Measurements from ENCODE around the gene GLI3. TPM values are rescaled to one million over a fixed set of nuclear protein-coding genes. Genes with fewer than 3 reads are reported as not detected.

Gene GLI3
- total and polyA plus RNA-seq, 10 of the 15 experiments (the other 5 are each of a cell fraction or from before 2014, with no cell fraction given) = 0.01 TPM; not detected in 8

DNA sequence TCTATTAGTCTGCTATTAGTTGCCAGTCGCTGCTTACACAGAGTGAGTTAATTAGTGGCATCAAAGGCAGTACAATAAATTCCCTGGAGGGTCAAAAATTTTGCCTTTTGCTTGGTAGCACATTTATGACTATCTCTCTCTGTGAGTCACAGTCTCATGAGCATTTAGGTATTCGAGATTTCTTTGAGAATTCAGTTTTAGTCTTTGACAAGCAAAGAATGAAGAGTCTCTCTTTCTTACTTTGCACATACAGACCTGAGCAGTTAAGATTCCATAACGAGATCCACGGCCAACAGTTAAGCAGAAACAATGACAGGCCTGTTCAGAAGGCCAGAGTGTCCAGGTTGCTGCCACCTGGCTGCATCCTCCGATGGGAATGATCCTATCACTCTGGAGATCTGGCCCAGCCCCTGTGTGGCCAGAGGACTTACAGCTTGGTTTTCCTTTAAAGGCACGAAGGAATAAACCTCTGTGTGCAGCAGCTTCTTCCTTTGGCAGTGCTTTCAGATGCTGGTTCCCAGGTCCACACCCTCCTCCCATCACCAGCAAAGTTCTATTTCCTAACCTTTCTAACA, 80.6 kb downstream of the GLI3 start:
- POLR2A ChIA-PET = no interaction called here
- no peak overlapping the region for H3K9ac ChIP-seq (ENCODE audit: control insufficient read depth, insufficient read depth, low read length)
- no peak overlapping the region for H3K4me2 ChIP-seq (ENCODE audit: control insufficient read depth, insufficient read depth)
- no peak overlapping the region for H3K27ac ChIP-seq (ENCODE audit: control insufficient read depth, insufficient read depth)
- intact Hi-C loops (cut with micrococcal nuclease; ENCODE audit: unreplicated experiment) (no loop called here), in situ Hi-C loops (cut with MboI) (no loop called here)
- H3K79me2 ChIP-seq (ENCODE audit: control insufficient read depth, insufficient read depth, low read length) = no peaks in the 10 kb centered on the region
- H3K27me3 ChIP-seq (replicated peaks in 1 of 2; ENCODE audit: control insufficient read depth in 2 of 2, insufficient read depth in 2 of 2, low read length in 1 of 2) = no peaks in the 10 kb centered on the region
- H4K20me1 ChIP-seq (ENCODE audit: control insufficient read depth, insufficient read depth) = no peaks in the 10 kb centered on the region
- WGBS (ENCODE audit: insufficient coverage, insufficient replicate concordance, low lambda C conversion rate, missing lambda C conversion rate) = 2% methylated on average over 6 of the region's 6 CpGs
- H3K36me3 ChIP-seq (ENCODE audit: control insufficient read depth in 2 of 2, insufficient read depth in 2 of 2, low read length in 1 of 2) = no peaks in the 10 kb centered on the region
- FAIRE-seq (no peak), DNase-seq (ENCODE audit: low read depth, low spot score) (no peak), ATAC-seq (no peak)
- H2AFZ ChIP-seq (ENCODE audit: control insufficient read depth, low read depth, low read length) = no peak overlapping the region
- RAD21 ChIA-PET (ENCODE audit: unreplicated experiment) = no interaction called here
- H3K4me3 ChIP-seq = no peak overlapping the region
- no peaks in the 10 kb centered on the region for H3K9me3 ChIP-seq (replicated peaks; ENCODE audit: control insufficient read depth, insufficient read depth, low read length)
- SMC1A ChIA-PET (ENCODE audit: uncharacterized antibody, unreplicated experiment) = no interaction called here
- CTCF ChIA-PET = no interaction called here
- BruUV-seq (replicated peaks) = no TSS peak
- H3K4me1 ChIP-seq (ENCODE audit: control insufficient read depth, insufficient read depth, low read length) = no peaks in the 10 kb centered on the region
- TF ChIP-seq, protein P1, sequence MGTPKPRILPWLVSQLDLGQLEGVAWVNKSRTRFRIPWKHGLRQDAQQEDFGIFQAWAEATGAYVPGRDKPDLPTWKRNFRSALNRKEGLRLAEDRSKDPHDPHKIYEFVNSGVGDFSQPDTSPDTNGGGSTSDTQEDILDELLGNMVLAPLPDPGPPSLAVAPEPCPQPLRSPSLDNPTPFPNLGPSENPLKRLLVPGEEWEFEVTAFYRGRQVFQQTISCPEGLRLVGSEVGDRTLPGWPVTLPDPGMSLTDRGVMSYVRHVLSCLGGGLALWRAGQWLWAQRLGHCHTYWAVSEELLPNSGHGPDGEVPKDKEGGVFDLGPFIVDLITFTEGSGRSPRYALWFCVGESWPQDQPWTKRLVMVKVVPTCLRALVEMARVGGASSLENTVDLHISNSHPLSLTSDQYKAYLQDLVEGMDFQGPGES (IDR thresholded peaks at IDR 0.05) = no peak
- TF ChIP-seq, protein P2, sequence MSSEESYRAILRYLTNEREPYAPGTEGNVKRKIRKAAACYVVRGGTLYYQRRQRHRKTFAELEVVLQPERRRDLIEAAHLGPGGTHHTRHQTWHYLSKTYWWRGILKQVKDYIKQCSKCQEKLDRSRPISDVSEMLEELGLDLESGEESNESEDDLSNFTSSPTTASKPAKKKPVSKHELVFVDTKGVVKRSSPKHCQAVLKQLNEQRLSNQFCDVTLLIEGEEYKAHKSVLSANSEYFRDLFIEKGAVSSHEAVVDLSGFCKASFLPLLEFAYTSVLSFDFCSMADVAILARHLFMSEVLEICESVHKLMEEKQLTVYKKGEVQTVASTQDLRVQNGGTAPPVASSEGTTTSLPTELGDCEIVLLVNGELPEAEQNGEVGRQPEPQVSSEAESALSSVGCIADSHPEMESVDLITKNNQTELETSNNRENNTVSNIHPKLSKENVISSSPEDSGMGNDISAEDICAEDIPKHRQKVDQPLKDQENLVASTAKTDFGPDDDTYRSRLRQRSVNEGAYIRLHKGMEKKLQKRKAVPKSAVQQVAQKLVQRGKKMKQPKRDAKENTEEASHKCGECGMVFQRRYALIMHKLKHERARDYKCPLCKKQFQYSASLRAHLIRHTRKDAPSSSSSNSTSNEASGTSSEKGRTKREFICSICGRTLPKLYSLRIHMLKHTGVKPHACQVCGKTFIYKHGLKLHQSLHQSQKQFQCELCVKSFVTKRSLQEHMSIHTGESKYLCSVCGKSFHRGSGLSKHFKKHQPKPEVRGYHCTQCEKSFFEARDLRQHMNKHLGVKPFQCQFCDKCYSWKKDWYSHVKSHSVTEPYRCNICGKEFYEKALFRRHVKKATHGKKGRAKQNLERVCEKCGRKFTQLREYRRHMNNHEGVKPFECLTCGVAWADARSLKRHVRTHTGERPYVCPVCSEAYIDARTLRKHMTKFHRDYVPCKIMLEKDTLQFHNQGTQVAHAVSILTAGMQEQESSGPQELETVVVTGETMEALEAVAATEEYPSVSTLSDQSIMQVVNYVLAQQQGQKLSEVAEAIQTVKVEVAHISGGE (CRISPR knock-in tag; IDR thresholded peaks at IDR 0.05) = no peak
- TF ChIP-seq, protein P3, sequence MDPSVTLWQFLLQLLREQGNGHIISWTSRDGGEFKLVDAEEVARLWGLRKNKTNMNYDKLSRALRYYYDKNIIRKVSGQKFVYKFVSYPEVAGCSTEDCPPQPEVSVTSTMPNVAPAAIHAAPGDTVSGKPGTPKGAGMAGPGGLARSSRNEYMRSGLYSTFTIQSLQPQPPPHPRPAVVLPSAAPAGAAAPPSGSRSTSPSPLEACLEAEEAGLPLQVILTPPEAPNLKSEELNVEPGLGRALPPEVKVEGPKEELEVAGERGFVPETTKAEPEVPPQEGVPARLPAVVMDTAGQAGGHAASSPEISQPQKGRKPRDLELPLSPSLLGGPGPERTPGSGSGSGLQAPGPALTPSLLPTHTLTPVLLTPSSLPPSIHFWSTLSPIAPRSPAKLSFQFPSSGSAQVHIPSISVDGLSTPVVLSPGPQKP (IDR thresholded peaks at IDR 0.05; ENCODE audit: low read depth, low read length) = no peak
- TF ChIP-seq, protein P4, sequence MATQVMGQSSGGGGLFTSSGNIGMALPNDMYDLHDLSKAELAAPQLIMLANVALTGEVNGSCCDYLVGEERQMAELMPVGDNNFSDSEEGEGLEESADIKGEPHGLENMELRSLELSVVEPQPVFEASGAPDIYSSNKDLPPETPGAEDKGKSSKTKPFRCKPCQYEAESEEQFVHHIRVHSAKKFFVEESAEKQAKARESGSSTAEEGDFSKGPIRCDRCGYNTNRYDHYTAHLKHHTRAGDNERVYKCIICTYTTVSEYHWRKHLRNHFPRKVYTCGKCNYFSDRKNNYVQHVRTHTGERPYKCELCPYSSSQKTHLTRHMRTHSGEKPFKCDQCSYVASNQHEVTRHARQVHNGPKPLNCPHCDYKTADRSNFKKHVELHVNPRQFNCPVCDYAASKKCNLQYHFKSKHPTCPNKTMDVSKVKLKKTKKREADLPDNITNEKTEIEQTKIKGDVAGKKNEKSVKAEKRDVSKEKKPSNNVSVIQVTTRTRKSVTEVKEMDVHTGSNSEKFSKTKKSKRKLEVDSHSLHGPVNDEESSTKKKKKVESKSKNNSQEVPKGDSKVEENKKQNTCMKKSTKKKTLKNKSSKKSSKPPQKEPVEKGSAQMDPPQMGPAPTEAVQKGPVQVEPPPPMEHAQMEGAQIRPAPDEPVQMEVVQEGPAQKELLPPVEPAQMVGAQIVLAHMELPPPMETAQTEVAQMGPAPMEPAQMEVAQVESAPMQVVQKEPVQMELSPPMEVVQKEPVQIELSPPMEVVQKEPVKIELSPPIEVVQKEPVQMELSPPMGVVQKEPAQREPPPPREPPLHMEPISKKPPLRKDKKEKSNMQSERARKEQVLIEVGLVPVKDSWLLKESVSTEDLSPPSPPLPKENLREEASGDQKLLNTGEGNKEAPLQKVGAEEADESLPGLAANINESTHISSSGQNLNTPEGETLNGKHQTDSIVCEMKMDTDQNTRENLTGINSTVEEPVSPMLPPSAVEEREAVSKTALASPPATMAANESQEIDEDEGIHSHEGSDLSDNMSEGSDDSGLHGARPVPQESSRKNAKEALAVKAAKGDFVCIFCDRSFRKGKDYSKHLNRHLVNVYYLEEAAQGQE (IDR thresholded peaks at IDR 0.05; ENCODE audit: low read depth, low read length) = no peak
- no peak for TF ChIP-seq NFIC (IDR thresholded peaks at IDR 0.05; ENCODE audit: low read depth, low read length)
- no peak for TF ChIP-seq GABPA (IDR thresholded peaks at IDR 0.05; ENCODE audit: low read depth)
- no peak for TF ChIP-seq RELA (IDR thresholded peaks at IDR 0.05; ENCODE audit: borderline replicate concordance, partially characterized antibody)
- TF ChIP-seq RUNX3 (IDR thresholded peaks at IDR 0.05; ENCODE audit: low read length) = no peak
- TF ChIP-seq, protein P5, sequence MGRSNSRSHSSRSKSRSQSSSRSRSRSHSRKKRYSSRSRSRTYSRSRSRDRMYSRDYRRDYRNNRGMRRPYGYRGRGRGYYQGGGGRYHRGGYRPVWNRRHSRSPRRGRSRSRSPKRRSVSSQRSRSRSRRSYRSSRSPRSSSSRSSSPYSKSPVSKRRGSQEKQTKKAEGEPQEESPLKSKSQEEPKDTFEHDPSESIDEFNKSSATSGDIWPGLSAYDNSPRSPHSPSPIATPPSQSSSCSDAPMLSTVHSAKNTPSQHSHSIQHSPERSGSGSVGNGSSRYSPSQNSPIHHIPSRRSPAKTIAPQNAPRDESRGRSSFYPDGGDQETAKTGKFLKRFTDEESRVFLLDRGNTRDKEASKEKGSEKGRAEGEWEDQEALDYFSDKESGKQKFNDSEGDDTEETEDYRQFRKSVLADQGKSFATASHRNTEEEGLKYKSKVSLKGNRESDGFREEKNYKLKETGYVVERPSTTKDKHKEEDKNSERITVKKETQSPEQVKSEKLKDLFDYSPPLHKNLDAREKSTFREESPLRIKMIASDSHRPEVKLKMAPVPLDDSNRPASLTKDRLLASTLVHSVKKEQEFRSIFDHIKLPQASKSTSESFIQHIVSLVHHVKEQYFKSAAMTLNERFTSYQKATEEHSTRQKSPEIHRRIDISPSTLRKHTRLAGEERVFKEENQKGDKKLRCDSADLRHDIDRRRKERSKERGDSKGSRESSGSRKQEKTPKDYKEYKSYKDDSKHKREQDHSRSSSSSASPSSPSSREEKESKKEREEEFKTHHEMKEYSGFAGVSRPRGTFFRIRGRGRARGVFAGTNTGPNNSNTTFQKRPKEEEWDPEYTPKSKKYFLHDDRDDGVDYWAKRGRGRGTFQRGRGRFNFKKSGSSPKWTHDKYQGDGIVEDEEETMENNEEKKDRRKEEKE (IDR thresholded peaks at IDR 0.05) = no peak
- TF ChIP-seq IKZF1 (conservative IDR thresholded peaks at IDR 0.05) = no peak
- TF ChIP-seq POLR2AphosphoS2 (IDR thresholded peaks at IDR 0.05; ENCODE audit: low read depth, low read length) = no peak

All from GM12878 (cell line).